ENCODE data around the gene BASP1.

DNA sequence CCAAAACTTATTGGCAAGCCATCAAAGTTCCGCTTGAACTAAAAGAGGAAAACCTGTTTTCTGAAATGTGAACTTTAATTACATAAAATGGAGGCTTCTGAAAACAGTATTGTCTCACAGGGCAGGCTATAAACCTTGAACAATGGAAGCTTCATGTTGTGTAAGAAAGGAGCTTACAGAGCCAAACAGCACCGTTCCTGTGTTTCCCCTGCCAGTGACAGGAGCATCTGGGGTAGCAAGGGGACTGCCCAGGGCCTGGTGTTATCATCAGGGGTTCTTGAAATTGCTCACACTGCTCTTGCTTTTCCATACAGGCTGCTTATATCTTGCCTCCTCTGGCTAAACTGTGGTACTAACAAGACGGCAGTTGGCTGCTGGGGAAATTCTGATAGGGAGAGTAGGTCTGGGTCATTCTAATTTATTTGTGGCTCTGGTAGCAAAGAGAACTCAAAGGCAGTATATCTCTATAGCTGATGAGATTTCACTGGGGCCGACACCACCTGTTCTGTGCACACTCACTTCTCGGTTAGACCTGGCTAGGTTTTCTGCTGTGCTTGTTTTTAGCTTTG, 40.4 kb downstream of the BASP1 start:
- TF ChIP-seq POLR2A (IDR thresholded peaks at IDR 0.05): no peak
- TF ChIP-seq, protein P1, sequence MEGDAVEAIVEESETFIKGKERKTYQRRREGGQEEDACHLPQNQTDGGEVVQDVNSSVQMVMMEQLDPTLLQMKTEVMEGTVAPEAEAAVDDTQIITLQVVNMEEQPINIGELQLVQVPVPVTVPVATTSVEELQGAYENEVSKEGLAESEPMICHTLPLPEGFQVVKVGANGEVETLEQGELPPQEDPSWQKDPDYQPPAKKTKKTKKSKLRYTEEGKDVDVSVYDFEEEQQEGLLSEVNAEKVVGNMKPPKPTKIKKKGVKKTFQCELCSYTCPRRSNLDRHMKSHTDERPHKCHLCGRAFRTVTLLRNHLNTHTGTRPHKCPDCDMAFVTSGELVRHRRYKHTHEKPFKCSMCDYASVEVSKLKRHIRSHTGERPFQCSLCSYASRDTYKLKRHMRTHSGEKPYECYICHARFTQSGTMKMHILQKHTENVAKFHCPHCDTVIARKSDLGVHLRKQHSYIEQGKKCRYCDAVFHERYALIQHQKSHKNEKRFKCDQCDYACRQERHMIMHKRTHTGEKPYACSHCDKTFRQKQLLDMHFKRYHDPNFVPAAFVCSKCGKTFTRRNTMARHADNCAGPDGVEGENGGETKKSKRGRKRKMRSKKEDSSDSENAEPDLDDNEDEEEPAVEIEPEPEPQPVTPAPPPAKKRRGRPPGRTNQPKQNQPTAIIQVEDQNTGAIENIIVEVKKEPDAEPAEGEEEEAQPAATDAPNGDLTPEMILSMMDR (IDR thresholded peaks at IDR 0.05): no peak
